GM12875 (cell line): ENCODE results near the gene BCAR3.

ENCODE experiments used
- H3K4me3 ChIP-seq: one replicate; pipeline ENCODE4 v1.5.1; 2011; ENCODE audit warnings: low read depth, low read length, control low read depth
- CTCF ChIP-seq: IDR thresholded peaks from 2 replicates; pipeline ENCODE4 v1.5.1; 2011; ENCODE audit warnings: low read depth, mild to moderate bottlenecking, control low read depth, inconsistent platforms, low read length, moderate library complexity, borderline replicate concordance; ENCODE audit not compliant: insufficient read depth

The BCAR3 gene

GRCh38 chr1:93603601-93604000 is 78.0 kb downstream of the BCAR3 start:
- H3K4me3 ChIP-seq: no peak overlapping the region
- no peak for TF ChIP-seq CTCF

- TF ChIP-seq CTCF: no peak
- no peak overlapping the region for H3K4me3 ChIP-seq
These were observed 78.5 kb downstream of the BCAR3 start for GRCh38 chr1:93603106-93603505.

- no peak for TF ChIP-seq CTCF
- no peak overlapping the region for H3K4me3 ChIP-seq
These were observed 79.5 kb downstream of the BCAR3 start for GRCh38 chr1:93602101-93602500.

- TF ChIP-seq CTCF: no peak
- H3K4me3 ChIP-seq: no peak overlapping the region
These were observed 80.0 kb downstream of the BCAR3 start for GRCh38 chr1:93601686-93602085.

GRCh38 chr1:93600663-93601062 is 81.0 kb downstream of the BCAR3 start:
- H3K4me3 ChIP-seq: no peak overlapping the region
- no peak for TF ChIP-seq CTCF

GRCh38 chr1:93599479-93599878 is 82.2 kb downstream of the BCAR3 start:
- H3K4me3 ChIP-seq: no peak overlapping the region
- TF ChIP-seq CTCF: no peak

GRCh38 chr1:93598861-93599439 is 82.7 kb downstream of the BCAR3 start:
- H3K4me3 ChIP-seq: no peak overlapping the region
- no peak for TF ChIP-seq CTCF
